ENCODE measurements around the gene GLI1. TPM values are rescaled to one million over a fixed set of nuclear protein-coding genes. Genes with fewer than 3 reads are reported as not detected.
A peak's percentile ranks its signal among the peaks of the same experiment; 100 is the strongest.

Gene GLI1
- total and polyA plus RNA-seq, 2 of the 13 experiments (the other 11 are each of a cell fraction or from before 2014, with no cell fraction given): 0.09 to 0.20 TPM

DNA sequence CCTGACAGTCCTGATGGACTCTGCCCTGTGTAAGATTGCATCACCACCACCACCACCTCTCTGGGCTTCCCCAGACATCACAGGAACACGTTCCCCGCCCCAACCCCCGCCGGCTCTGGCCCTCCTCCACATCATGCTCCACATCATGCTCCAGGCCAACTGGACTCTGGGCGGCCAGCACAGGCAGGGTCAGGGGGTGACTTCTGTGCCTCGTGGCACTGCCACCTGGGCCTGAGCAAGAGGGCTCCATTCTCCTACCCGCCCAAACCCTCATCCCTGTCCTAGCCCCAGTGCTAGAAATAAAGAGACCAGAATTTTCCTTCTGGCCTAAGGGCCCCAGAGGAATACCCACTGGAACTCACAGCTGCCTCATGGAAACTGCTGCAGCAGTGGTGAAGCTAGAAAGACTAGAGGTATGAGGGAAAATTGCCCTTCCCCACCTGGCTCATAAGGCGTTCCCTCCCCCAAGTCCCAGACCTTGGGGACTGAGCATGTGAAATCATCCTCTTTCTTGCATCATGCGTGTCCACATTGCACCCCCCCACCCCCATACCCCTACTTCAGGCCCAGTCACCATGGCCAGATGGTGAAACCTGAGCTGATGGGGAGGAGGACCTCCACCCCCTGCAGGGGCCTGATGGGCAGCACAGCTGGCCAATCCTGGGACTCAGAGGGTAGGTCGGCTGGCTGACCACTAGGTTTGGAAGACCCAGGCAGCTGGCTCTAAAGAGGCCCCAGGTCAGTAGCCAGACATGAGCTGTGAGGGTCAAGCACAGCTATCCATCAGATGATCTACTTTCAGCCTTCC lies 4.8 kb upstream of the GLI1 start, which contains the start of gene INHBE (continued):
- TF ChIP-seq ZNF441 (CRISPR knock-in tag; IDR thresholded peaks at IDR 0.05; ENCODE audit: borderline replicate concordance): 0 out of 2 replicates have a peak, but pooled peaks have one; percentile 33
- no peak for TF ChIP-seq BRCA1 (CRISPR knock-in tag; IDR thresholded peaks at IDR 0.05)
- TF ChIP-seq MYPOP (CRISPR knock-in tag; IDR thresholded peaks at IDR 0.05): no peak
- no peak for TF ChIP-seq AKNA (CRISPR knock-in tag; IDR thresholded peaks at IDR 0.05; ENCODE audit: borderline replicate concordance)
- peak; percentile 72; the same call in 1 of the 2 replicates for TF ChIP-seq ZNF335 (CRISPR knock-in tag; IDR thresholded peaks at IDR 0.05)
- no peak for TF ChIP-seq ZNF629 (CRISPR knock-in tag; conservative IDR thresholded peaks at IDR 0.05)
- peak; percentile 69 for TF ChIP-seq POLR2G (IDR thresholded peaks at IDR 0.05; ENCODE audit: low read depth, low read length)
- no peak for TF ChIP-seq KLF15 (CRISPR knock-in tag; IDR thresholded peaks at IDR 0.05; ENCODE audit: borderline replicate concordance)
- TF ChIP-seq HNRNPUL1 (IDR thresholded peaks at IDR 0.05; ENCODE audit: low read depth, low read length): no peak
- TF ChIP-seq ARNTL (CRISPR knock-in tag; IDR thresholded peaks at IDR 0.05): peak; percentile 96
- 0 out of 2 replicates have a peak, but pooled peaks have one; percentile 21 for TF ChIP-seq IRX3 (CRISPR knock-in tag; IDR thresholded peaks at IDR 0.05; ENCODE audit: borderline replicate concordance, low read depth)
- no peak for TF ChIP-seq HDAC6 (IDR thresholded peaks at IDR 0.05; ENCODE audit: low read depth, low read length)
- TF ChIP-seq ZNF562 (CRISPR knock-in tag; IDR thresholded peaks at IDR 0.05; ENCODE audit: borderline replicate concordance): no peak
- TF ChIP-seq SRSF9 (IDR thresholded peaks at IDR 0.05; ENCODE audit: borderline replicate concordance, insufficient read depth, low read depth, low read length, poor library complexity, severe bottlenecking): no peak
- TF ChIP-seq, protein P1, sequence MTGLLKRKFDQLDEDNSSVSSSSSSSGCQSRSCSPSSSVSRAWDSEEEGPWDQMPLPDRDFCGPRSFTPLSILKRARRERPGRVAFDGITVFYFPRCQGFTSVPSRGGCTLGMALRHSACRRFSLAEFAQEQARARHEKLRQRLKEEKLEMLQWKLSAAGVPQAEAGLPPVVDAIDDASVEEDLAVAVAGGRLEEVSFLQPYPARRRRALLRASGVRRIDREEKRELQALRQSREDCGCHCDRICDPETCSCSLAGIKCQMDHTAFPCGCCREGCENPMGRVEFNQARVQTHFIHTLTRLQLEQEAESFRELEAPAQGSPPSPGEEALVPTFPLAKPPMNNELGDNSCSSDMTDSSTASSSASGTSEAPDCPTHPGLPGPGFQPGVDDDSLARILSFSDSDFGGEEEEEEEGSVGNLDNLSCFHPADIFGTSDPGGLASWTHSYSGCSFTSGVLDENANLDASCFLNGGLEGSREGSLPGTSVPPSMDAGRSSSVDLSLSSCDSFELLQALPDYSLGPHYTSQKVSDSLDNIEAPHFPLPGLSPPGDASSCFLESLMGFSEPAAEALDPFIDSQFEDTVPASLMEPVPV (CRISPR knock-in tag; IDR thresholded peaks at IDR 0.05): peak; percentile 87
- TF ChIP-seq HOXA3 (CRISPR knock-in tag; IDR thresholded peaks at IDR 0.05): peak; percentile 89
- TF ChIP-seq, protein P2, sequence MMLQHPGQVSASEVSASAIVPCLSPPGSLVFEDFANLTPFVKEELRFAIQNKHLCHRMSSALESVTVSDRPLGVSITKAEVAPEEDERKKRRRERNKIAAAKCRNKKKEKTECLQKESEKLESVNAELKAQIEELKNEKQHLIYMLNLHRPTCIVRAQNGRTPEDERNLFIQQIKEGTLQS (CRISPR knock-in tag; IDR thresholded peaks at IDR 0.05): peak; percentile 99
- TF ChIP-seq SATB2 (CRISPR knock-in tag; IDR thresholded peaks at IDR 0.05): no peak
- no peak; the same call in 1 of the 2 replicates for TF ChIP-seq PHF20 (CRISPR knock-in tag; IDR thresholded peaks at IDR 0.05)
- no peak for TF ChIP-seq DDIT3 (CRISPR knock-in tag; IDR thresholded peaks at IDR 0.05)

All from HepG2 (cell line).